GM21576 (cell line): ENCODE measurements around the gene ADAM19.

ENCODE experiments used
- ATAC-seq: cut with Tn5 transposase; IDR thresholded peaks from one replicate; pipeline ENCODE4 v1.9.1; 2021; ENCODE audit warnings: mild to moderate bottlenecking, moderate library complexity; ENCODE audit not compliant: unreplicated experiment

ADAM19 gene

GRCh38 chr5:157544623-157544989 is 31.0 kb downstream of the ADAM19 start:
- no peak for ATAC-seq

DNA sequence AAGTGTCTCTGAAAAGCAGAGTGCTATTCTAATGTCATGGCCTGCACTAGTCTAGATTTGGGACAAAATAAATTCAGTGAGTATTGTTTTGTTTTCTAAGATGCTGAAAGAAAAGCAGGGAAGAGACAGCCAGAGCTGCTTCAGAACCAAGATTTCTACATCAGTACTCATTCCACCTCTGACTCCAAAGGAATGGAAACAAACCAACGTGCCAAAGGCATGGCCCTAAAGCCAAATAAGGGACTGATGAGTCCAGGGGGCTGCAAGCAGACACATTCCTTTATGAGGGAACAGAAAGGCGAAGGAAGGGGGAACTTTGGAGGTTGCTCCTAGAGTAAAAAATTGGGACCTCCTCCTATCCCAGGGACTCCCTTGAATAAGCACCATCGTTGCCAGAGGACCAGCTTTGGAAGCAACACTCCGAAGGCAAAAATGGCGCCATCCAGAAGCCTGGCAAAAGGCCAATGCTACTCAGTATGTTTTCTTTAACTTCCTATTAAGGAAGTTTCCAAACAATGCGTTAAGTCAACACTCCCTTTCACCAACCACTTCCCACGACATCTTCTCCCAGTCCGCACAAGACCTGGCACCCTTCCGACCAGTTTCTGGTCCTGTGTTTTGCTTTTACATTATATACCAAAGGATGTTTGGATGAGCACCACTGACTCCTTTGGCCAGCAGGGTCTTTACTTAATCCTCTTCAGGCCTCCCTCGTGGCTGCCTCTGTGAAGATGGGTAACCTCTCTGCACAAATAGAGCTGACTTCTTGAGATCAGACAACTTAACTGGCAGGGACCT is 31.6 kb downstream of the ADAM19 start:
- ATAC-seq, result no peak

GRCh38 chr5:157542282-157543000 is 33.1 kb downstream of the ADAM19 start:
- no peak for ATAC-seq

DNA sequence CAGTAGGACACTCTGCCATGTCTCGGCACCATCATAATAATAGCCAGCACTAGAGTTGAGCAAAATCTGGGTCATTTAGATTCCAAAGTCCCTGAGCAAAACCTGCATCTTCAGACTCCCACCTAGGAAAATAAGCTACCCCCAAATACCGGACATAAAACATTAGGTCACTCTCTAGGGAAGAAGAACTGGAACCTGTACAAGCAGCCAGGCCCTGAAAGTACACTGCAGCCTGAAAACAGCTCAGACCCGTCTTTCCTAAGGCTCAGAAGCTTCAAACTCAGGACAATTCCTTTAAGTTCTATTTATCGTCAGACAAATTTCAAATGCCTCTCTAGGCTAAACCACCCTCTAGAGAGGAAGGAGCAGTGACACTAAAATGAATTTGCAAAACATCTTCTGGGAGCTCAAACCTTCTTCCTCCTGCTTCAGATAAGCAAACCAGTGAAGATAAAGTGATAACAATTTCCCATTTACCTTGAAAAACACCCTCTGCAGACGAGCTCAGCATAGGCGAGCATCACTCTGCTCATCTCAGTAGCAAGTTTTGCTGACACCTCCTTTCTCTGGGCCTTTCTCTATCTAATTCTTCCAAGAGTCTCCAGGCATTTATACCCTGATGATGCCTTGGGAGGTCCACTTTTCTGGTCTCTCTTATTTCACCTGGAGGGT is 34.0 kb downstream of the ADAM19 start:
- ATAC-seq, result peak; percentile 20

- peak; percentile 92 for ATAC-seq
These were observed 34.7 kb downstream of the ADAM19 start for GRCh38 chr5:157540707-157541446.

GRCh38 chr5:157540124-157540523 is 35.5 kb downstream of the ADAM19 start:
- ATAC-seq, result no peak

GRCh38 chr5:157539503-157540022 is 36.0 kb downstream of the ADAM19 start:
- no peak for ATAC-seq

- no peak for ATAC-seq
These were observed 37.3 kb downstream of the ADAM19 start for GRCh38 chr5:157538311-157538710.

DNA sequence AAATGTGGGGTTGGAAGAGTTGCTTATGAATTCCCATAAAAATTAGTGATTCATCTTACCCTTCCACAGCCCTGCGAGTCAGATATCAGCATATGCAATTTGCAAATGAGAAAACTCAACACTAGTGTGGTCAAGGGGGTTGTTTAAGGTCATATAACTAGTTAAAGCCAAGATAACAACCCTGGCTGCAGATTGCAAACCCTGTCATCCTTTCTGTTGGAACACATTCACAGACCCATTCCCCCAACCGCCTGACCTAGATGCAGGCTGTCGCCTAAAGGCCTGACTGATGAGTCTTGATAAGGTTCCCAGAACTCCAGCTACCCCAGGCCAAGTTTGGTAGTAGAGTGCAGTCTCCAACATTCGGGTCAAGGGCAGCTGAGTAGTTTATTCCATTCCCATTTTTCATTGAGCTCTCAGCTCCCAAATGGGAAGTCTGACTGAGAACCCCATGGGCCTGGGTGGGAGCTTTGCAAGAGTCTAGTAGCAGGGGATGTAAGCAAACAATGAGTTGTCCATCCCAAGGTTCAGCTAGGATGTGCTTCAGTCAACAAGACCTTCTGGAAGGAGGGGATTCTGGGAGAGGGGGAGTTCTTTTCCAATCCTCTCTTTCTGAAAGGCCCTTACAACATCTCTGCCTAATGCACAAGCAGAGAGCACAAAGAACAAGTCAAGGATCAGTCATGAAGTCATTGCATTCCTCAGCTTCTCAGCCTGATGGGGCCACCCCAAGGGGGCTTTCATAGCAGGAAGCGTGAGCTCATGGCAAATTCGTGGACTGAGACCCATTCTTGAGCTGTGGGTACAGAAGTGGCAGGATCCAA is 40.3 kb downstream of the ADAM19 start:
- ATAC-seq, result no peak

- ATAC-seq, result no peak
These were observed 42.5 kb downstream of the ADAM19 start for GRCh38 chr5:157533011-157533481.

DNA sequence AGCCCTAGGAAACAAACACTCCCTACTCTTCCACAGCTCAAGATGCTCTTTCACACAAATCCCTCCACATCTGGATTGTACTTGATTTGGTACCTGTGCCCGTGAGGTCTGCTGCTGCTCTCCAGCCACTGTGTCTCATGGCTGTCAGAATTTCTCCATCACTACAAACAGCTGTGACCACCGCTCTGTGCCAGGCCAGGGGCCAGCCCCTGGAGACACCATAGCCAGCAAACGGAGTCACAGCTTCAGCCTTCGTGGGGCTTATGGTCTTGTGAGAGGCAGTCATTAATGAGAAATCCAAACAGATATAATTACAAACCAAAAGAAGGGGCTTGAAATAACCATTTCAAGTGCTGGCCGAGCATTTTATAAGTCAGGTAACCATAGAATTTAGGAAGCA is 43.6 kb downstream of the ADAM19 start:
- no peak for ATAC-seq

- no peak for ATAC-seq
These were observed 45.2 kb downstream of the ADAM19 start for GRCh38 chr5:157530226-157530972.

DNA sequence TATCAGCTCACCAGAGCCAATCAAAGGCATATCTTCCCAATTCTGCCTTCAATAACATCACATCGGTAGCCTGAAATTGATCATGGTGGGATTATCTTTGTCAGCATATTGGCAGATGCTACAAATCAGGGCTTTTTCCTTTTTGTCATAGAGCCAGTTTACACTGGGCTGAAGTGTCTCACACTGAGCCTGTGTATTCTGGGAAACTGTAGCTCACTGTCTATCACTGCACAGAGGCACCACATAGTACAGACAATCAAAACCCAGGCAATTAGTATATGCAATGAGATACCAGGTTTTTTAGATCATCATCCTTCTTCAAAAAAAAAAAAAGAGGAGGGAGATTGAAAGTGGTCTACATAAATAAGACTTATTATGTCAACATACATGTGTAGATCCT is 46.6 kb downstream of the ADAM19 start:
- ATAC-seq, result no peak

DNA sequence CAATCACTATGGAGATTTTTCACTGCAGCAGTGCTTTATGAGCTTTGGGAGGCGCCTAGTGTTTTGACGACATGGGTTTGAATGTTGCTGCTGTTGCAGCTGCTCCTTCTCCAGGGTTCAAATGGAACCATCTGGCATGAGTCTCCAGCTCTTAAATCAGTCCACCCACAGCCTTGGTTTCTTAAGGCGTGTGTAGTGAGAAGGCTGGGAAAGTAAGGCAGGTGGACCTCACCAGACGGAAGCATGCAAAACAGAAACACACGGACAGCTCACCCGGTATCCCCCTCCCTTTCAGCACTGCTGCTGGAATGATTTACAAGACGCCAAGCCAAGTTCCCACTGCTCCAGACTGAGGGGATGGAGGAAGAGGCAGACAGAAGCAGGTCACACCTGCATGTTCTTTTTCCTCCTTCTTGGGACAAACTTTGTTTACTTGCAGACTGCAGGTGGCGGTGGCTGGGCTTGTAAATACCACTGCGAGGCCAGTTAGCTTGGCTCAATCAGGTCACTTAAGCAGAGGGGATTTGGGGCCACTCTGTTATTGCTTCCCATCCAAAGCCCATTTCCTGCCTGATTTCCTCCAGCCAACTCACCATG is 47.4 kb downstream of the ADAM19 start:
- no peak for ATAC-seq

GRCh38 chr5:157524887-157525286 is 50.7 kb downstream of the ADAM19 start:
- ATAC-seq, result no peak

- no peak for ATAC-seq
These were observed 51.6 kb downstream of the ADAM19 start for GRCh38 chr5:157523976-157524375.

DNA sequence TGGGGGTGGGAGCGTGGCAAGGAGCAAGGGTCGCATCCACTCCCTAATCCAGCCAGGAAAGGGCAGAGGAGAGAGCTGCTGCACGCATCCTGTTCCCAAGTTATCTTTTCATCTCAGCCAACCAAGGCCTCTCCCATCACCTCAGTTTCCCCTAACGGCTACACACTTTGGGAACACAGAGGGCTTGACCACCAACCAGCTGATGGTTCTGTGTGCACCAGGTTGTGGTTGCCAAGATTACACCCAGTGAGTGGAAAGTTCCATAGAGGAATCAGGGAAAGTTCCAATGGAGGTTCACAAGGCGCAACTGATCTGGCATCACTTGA is 53.9 kb downstream of the ADAM19 start:
- ATAC-seq, result no peak

- no peak for ATAC-seq
These were observed 54.5 kb downstream of the ADAM19 start for GRCh38 chr5:157520911-157521703.
